ENCODE results near the gene COX6B1.
"Not testable (repeated sequence)": the region's sequence is repeated elsewhere in the genome, so short reads cannot be mapped to it uniquely, and the experiment has no call there.

Gene COX6B1, protein sequence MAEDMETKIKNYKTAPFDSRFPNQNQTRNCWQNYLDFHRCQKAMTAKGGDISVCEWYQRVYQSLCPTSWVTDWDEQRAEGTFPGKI

DNA sequence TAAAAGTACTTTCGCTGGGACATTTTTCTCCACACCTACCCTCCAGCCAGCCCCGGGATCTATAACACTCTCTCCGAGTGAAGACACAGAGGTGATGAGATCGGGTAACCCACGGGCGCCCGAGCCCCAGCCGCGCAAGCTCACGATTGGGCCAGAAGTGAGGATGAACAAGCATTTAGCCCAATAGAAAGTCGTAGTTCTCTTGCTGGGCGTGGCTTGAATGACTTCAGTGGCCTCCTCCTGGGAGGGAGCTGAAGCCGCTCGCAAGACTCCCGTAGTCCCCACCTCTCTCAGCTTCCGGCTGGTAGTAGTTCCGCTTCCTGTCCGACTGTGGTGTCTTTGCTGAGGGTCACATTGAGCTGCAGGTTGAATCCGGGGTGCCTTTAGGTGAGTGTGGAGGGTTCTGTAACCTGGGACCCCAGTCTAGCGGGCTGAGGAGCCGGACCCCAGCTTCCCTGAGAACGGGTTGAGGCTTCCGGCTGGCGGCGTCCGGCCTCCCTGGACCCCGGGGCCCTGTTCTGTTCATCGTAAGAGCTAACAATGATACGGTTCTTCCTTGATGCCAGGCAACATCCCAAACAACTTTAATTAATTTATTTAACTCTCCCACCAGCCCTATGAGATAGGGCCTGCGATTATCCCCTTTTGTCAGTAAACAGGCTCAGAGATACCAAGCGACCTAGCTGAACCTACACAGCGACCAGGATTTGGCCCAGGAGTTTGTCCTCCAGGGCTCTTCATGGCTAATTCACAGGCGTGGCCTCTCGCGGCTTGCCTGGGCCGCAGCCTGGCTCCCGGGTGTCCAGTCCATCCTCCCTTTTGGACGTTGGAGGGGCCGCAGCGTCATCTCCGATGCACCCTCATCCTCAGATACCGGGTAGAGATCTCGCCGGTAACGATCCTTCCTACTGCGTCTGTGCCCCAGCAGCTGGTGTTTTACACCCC is at the start of gene COX6B1:
TSS of gene COX6B1 (plus strand) at position 307 of the 945 bp plus-strand sequence. CDS start 2,921 bp downstream, outside the sequence.
- peak within 1 kb of the TSS; percentile 90 for H3K4me3 ChIP-seq (ENCODE audit: low read depth, low read length)

DNA sequence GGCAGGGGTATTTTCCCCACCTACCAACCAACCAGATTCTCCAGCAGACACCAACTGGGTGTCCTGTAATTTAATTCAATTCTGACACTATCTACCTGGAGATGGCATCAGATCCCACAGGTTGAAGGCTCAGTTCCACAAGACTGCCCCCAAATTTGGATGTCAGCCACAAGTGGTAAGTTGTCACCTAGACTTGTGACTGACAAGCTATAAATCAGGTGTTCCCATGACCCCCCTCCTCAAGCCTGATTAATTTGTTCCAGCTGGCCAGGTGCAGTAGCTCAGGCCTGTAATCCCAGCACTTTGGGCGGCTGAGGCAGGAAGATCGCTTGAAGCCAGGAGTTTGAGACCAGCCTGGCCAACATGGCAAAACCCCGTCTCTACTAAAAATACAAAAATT is 46.2 kb upstream of the COX6B1 start:
- no peak overlapping the region for H3K4me3 ChIP-seq (ENCODE audit: low read depth, low read length)

- not testable (repeated sequence) for H3K4me3 ChIP-seq (ENCODE audit: low read depth, low read length)
Observed at GRCh38 chr19:35604436-35604835, 43.7 kb upstream of the COX6B1 start.

- H3K4me3 ChIP-seq (ENCODE audit: low read depth, low read length): not testable (repeated sequence)
Observed at GRCh38 chr19:35607170-35607569, 41.0 kb upstream of the COX6B1 start.

DNA sequence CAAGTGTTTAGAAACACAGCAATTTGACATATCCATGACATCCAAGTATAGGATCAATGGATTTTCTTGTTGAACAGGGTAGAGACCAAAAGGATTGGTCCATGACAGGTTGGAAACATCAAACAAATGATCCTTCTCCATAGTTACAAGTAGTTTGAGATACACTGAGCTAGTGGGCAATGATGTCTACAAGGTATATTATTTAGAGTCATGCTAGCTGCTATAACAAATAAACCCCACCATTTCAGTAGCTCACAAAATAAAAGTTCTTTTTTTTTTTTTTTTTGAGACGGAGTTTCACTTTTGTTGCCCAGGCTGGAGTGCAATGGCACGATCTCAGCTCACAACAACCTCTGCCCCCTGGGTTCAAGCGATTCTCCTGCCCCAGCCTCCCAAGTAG is 40.5 kb upstream of the COX6B1 start:
- no peak overlapping the region for H3K4me3 ChIP-seq (ENCODE audit: low read depth, low read length)

DNA sequence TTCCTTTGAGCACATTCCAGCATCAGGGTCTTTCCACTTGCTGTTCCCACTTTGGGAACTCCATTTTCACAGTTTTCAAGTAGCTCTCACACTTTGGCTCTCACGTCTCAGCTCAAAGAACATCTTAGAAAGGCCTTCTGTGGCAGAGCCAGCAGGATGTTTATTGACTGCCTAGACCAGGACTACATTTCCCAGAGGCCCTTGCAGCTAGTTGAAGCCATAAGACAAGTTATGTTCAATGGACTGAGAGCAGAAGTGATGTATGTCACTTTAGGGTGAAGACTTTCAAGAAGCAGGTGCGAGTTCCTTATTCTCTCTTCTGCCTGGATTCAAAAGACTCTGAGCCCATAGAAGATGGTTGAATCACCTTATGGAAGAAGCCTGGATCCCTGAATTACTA is 39.9 kb upstream of the COX6B1 start:
- H3K4me3 ChIP-seq (ENCODE audit: low read depth, low read length): no peak overlapping the region

- H3K4me3 ChIP-seq (ENCODE audit: low read depth, low read length): no peak overlapping the region
Observed at GRCh38 chr19:35609851-35610353, 38.2 kb upstream of the COX6B1 start.

GRCh38 chr19:35612224-35612558 is 35.9 kb upstream of the COX6B1 start:
- no peak overlapping the region for H3K4me3 ChIP-seq (ENCODE audit: low read depth, low read length)

GRCh38 chr19:35612559-35613321 is 35.4 kb upstream of the COX6B1 start, which contains the start of gene HAUS5:
HAUS5 (plus strand) TSS chr19:35612735; CDS start chr19:35612795, 60 bp downstream.
- H3K4me3 ChIP-seq (ENCODE audit: low read depth, low read length): peak within 1 kb of the TSS; percentile 81

GRCh38 chr19:35613574-35613973 is 34.5 kb upstream of the COX6B1 start:
- no peak overlapping the region for H3K4me3 ChIP-seq (ENCODE audit: low read depth, low read length)

DNA sequence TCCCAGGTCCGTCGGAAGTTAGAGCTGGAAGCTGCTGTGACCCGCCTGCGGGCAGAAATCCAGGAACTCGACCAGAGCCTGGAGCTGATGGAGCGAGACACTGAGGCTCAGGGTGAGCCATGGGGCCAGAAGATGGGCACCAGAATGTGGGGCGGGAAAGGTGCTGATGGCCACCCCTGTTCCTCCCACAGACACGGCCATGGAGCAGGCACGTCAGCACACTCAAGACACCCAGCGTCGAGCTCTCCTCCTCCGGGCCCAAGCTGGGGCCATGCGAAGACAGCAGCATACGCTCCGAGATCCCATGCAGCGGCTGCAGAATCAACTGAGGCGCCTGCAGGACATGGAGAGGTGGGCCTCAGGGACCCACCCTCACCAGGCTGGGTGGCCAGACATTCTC is 33.1 kb upstream of the COX6B1 start:
- no peak overlapping the region for H3K4me3 ChIP-seq (ENCODE audit: low read depth, low read length)

DNA sequence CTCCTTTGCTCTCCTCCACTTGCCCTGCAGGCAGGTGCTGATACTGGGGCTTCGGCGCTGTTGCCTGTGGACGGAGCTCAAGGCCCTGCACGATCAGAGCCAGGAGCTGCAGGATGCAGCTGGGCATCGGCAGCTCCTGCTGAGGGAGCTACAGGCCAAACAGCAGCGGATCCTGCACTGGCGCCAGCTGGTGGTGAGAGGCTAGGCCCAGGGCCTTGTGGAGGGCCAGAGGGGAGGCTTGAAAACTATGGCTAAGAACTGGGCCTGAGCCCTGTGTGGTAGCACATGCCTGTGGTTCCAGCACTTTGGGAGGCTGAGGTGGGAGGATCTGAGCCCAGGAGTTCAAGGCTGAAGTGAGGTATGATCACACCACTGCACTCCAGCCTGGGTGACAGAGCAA is 29.3 kb upstream of the COX6B1 start:
- no peak overlapping the region for H3K4me3 ChIP-seq (ENCODE audit: low read depth, low read length)

DNA sequence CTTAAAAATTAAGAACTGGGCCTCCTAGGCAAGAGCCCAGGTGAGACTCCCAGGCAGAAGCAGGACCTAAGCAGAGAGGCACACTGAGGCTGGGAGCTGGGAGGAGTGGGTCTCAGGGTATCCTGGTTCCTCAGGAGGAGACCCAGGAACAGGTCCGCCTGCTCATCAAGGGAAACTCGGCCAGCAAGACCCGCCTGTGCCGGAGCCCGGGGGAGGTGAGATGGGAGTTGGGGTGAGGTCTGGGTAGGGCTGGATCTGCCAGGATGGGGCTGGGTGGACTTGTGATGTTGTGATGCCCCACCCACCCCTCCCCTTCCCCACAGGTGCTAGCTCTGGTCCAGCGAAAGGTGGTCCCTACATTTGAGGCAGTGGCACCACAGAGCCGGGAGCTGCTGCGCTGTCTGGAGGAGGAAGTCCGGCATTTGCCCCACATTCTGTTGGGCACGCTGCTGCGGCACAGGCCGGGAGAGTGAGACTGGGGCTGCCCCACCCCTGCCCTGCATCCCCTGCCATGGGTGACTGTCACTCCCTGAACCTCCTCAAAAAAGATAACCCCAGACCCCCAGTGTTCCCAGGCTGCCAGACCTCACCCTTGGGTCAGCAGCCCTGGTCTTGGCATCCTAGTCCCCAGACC is 28.7 kb upstream of the COX6B1 start:
- no peak overlapping the region for H3K4me3 ChIP-seq (ENCODE audit: low read depth, low read length)

GRCh38 chr19:35620001-35620400 is 28.1 kb upstream of the COX6B1 start:
- no peak overlapping the region for H3K4me3 ChIP-seq (ENCODE audit: low read depth, low read length)

- no peak overlapping the region for H3K4me3 ChIP-seq (ENCODE audit: low read depth, low read length)
Observed at GRCh38 chr19:35621708-35622107, 26.4 kb upstream of the COX6B1 start.

- no peak overlapping the region for H3K4me3 ChIP-seq (ENCODE audit: low read depth, low read length)
Observed at GRCh38 chr19:35622750-35623149, 25.4 kb upstream of the COX6B1 start.

- H3K4me3 ChIP-seq (ENCODE audit: low read depth, low read length): no peak overlapping the region
Observed at GRCh38 chr19:35623327-35624010, 24.7 kb upstream of the COX6B1 start.

DNA sequence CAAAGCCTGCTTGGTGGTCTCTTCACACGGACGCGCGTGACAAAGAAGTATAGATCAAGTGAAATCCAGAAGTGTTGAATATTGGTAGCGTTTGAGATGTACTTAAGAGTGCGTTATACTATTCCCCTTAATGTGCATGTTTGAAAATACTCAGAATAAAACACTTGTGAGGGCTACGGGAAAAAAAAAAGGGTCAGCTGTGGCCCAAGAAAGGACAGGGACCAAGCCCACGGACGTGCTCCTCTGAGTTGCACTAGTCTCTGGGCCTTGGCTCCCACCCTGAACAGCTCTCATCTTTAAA is 19.9 kb upstream of the COX6B1 start:
- H3K4me3 ChIP-seq (ENCODE audit: low read depth, low read length): peak overlapping the region; percentile 79

DNA sequence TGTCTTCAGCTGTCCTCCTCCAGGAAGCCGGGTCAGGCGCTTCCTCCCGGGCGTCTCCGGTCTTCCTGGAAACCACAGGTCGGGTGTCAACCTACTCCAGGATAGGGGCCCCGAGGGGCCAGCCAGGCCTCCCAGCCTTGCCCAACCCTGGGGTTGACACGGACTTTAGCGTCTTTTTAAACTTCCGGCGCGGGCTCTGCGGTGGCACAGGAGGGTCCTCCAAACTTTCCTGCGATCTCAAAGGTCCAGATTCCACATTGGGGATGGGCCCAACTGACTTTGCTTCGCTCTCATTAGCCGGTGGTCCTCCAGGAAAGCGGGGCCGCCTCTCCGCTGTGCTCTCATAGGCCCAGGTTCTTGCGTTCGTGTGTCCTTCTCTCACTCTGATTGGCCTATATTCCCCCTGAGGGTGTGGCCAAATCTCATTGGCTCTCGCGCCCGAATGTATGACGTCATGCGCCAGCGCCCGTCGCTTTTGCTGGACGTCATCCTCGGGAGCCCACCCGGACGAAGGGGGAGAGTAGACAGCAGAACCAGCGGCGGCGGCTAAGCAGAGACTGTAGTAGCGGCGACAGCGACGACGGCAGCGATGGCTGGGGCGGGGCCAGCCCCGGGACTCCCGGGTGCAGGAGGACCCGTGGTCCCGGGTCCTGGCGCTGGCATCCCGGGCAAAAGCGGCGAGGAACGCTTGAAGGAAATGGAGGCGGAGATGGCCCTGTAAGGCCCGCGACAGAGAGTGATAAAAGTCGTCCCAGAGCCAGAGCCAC is 19.4 kb upstream of the COX6B1 start, which contains the start of gene RBM42:
TSS of gene RBM42 (plus strand) at position 472 of the 767 bp plus-strand sequence. CDS start at position 590, 118 bp downstream.
- peak within 1 kb of the TSS; percentile 79 for H3K4me3 ChIP-seq (ENCODE audit: low read depth, low read length)

- peak overlapping the region; percentile 79 for H3K4me3 ChIP-seq (ENCODE audit: low read depth, low read length)
Observed at GRCh38 chr19:35629332-35629633, 18.8 kb upstream of the COX6B1 start.

All from iPS-11a (cell line).